ENCODE measurements around the gene DCDC2B. TPM values are rescaled to one million over a fixed set of nuclear protein-coding genes. Genes with fewer than 3 reads are reported as not detected.
A peak's percentile ranks its signal among the peaks of the same experiment; 100 is the strongest.

The DCDC2B gene
- total and polyA plus RNA-seq, 2 of the 13 experiments (the other 11 are each of a cell fraction or from before 2014, with no cell fraction given): not detected

DNA sequence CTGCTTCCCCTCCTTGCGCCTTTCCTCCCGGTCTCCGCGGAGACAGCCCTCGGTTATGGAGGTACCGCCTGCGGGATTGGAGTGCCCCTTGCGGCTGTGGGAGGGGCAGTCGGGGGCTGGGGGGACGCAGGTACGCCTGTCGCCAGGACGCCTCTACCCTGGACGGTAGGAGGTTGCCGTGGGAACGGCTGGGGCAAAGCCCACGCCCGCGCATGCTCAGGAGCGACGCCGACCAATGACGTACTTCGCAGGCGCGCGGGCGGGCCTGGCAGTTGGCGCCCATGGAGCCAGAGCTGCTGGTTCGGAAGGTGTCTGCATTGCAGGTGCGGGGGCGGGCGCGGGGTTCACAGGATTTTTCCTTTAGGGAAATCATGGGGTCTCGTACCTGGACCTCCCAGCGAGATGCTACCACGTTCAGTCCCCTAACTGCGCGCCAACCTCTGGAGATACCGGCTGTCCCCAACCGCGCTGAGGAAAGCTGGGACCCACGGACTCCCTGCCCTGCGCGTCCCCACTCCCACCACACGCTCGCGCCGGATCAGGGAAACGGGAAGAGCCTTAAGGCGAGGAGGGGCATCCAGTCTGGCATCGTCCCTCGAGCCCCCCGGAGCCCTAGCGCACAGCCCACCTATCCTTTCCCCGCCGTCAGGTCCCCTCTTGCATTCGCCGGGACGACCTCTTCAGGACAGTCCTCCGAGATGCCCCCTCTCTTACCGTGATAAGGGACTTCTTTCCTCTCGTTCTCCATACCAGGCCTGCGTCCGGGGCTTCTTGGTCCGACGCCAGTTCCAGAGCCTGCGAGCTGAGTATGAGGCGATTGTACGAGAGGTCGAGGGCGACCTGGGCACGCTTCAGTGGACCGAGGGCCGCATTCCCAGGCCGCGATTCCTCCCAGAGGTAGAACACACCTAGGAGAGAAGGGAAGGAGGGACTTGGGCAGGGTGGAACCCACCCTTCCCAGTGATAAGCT lies 3.2 kb upstream of the DCDC2B start, which contains the start of gene IQCC (continued):
- TF ChIP-seq, protein P1, sequence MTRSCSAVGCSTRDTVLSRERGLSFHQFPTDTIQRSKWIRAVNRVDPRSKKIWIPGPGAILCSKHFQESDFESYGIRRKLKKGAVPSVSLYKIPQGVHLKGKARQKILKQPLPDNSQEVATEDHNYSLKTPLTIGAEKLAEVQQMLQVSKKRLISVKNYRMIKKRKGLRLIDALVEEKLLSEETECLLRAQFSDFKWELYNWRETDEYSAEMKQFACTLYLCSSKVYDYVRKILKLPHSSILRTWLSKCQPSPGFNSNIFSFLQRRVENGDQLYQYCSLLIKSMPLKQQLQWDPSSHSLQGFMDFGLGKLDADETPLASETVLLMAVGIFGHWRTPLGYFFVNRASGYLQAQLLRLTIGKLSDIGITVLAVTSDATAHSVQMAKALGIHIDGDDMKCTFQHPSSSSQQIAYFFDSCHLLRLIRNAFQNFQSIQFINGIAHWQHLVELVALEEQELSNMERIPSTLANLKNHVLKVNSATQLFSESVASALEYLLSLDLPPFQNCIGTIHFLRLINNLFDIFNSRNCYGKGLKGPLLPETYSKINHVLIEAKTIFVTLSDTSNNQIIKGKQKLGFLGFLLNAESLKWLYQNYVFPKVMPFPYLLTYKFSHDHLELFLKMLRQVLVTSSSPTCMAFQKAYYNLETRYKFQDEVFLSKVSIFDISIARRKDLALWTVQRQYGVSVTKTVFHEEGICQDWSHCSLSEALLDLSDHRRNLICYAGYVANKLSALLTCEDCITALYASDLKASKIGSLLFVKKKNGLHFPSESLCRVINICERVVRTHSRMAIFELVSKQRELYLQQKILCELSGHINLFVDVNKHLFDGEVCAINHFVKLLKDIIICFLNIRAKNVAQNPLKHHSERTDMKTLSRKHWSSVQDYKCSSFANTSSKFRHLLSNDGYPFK (CRISPR knock-in tag; IDR thresholded peaks at IDR 0.05; ENCODE audit: borderline replicate concordance): no peak
- TF ChIP-seq NFYB (CRISPR knock-in tag; IDR thresholded peaks at IDR 0.05) (peak; percentile 12; the same call in 1 of the 2 replicates), MED8 (CRISPR knock-in tag; IDR thresholded peaks at IDR 0.05; ENCODE audit: insufficient replicate concordance) (no peak), NR2C2 (CRISPR knock-in tag; IDR thresholded peaks at IDR 0.05; ENCODE audit: borderline replicate concordance) (0 out of 2 replicates have a peak, but pooled peaks have one; percentile 26), AGO2 (optimal IDR thresholded peaks at IDR 0.05; ENCODE audit: low read depth, low read length) (peak; percentile 47), ZNF598 (CRISPR knock-in tag; IDR thresholded peaks at IDR 0.05; ENCODE audit: borderline replicate concordance) (no peak), ZNF781 (CRISPR knock-in tag; IDR thresholded peaks at IDR 0.05; ENCODE audit: borderline replicate concordance, not compliant biosample characterization) (no peak), ZNF44 (CRISPR knock-in tag; IDR thresholded peaks at IDR 0.05) (no peak), ZBTB21 (CRISPR knock-in tag; IDR thresholded peaks at IDR 0.05) (no peak), ELF3 (CRISPR knock-in tag; IDR thresholded peaks at IDR 0.05) (no peak), POLR2A (IDR thresholded peaks at IDR 0.05; ENCODE audit: insufficient read depth in 1 of 2, low read depth in 2 of 2, low read length in 2 of 2) (peak; percentile 64 to 78), MIXL1 (CRISPR knock-in tag; IDR thresholded peaks at IDR 0.05) (no peak)
- TF ChIP-seq, protein P2, sequence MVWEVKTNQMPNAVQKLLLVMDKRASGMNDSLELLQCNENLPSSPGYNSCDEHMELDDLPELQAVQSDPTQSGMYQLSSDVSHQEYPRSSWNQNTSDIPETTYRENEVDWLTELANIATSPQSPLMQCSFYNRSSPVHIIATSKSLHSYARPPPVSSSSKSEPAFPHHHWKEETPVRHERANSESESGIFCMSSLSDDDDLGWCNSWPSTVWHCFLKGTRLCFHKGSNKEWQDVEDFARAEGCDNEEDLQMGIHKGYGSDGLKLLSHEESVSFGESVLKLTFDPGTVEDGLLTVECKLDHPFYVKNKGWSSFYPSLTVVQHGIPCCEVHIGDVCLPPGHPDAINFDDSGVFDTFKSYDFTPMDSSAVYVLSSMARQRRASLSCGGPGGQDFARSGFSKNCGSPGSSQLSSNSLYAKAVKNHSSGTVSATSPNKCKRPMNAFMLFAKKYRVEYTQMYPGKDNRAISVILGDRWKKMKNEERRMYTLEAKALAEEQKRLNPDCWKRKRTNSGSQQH (CRISPR knock-in tag; IDR thresholded peaks at IDR 0.05; ENCODE audit: low read depth): peak; percentile 52; the same call in 1 of the 2 replicates
- TF ChIP-seq, protein P3, sequence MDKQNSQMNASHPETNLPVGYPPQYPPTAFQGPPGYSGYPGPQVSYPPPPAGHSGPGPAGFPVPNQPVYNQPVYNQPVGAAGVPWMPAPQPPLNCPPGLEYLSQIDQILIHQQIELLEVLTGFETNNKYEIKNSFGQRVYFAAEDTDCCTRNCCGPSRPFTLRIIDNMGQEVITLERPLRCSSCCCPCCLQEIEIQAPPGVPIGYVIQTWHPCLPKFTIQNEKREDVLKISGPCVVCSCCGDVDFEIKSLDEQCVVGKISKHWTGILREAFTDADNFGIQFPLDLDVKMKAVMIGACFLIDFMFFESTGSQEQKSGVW (CRISPR knock-in tag; IDR thresholded peaks at IDR 0.05; ENCODE audit: borderline replicate concordance): peak; percentile 22; the same call in 1 of the 2 replicates
- TF ChIP-seq, protein P4, sequence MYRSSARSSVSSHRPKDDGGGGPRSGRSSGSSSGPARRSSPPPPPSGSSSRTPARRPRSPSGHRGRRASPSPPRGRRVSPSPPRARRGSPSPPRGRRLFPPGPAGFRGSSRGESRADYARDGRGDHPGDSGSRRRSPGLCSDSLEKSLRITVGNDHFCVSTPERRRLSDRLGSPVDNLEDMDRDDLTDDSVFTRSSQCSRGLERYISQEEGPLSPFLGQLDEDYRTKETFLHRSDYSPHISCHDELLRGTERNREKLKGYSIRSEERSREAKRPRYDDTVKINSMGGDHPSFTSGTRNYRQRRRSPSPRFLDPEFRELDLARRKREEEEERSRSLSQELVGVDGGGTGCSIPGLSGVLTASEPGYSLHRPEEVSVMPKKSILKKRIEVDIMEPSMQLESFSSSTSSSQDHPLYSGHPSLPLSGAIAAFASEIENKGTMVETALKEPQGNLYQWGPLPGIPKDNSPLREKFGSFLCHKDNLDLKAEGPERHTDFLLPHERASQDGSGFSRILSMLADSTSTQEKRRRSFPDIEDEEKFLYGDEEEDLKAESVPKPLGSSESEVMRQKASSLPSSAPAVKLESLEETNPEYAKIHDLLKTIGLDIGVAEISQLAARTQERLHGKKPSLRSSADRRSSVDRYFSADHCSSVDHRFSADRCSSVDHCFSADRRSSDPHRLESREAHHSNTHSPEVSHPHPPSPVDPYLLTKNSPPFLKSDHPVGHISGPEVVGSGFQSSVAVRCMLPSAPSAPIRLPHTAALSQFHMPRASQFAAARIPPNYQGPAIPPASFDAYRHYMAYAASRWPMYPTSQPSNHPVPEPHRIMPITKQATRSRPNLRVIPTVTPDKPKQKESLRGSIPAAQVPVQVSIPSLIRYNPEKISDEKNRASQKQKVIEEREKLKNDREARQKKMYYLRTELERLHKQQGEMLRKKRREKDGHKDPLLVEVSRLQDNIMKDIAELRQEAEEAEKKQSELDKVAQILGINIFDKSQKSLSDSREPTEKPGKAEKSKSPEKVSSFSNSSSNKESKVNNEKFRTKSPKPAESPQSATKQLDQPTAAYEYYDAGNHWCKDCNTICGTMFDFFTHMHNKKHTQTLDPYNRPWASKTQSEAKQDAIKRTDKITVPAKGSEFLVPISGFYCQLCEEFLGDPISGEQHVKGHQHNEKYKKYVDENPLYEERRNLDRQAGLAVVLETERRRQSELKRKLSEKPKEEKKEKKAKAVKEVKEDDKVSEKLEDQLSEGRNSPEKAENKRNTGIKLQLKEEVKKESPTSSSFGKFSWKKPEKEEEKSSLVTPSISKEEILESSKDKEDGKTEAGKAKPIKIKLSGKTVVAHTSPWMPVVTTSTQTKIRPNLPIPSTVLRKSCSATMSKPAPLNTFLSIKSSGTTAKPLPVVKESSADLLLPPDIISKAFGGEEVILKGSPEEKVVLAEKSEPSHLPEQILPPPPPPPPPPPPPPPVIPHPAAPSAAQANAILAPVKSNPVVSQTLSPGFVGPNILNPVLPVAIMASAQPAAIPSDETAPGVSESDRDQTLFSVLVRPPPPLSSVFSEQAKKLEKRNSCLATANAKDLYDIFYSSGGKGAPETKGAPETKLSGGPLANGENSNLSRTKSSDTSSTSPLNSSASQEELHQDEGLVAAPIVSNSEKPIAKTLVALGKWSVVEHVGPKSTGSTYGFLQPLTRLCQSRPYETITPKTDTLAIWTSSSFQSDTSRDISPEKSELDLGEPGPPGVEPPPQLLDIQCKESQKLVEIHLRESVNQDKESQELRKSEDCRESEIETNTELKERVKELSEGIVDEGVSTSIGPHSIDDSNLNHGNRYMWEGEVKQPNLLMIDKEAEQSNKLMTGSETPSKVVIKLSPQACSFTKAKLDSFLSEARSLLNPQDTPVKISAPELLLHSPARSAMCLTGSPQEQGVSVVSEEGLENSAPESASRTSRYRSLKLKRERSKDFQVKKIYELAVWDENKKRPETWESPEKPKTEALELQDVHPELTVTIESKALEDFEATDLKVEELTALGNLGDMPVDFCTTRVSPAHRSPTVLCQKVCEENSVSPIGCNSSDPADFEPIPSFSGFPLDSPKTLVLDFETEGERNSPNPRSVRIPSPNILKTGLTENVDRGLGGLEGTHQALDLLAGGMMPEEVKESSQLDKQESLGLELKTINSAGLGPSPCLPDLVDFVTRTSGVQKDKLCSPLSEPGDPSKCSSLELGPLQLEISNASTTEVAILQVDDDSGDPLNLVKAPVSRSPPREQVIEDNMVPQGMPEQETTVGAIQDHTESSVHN (CRISPR knock-in tag; IDR thresholded peaks at IDR 0.05): no peak
